ENCODE results near the gene CDC42BPB.

CDC42BPB gene

DNA sequence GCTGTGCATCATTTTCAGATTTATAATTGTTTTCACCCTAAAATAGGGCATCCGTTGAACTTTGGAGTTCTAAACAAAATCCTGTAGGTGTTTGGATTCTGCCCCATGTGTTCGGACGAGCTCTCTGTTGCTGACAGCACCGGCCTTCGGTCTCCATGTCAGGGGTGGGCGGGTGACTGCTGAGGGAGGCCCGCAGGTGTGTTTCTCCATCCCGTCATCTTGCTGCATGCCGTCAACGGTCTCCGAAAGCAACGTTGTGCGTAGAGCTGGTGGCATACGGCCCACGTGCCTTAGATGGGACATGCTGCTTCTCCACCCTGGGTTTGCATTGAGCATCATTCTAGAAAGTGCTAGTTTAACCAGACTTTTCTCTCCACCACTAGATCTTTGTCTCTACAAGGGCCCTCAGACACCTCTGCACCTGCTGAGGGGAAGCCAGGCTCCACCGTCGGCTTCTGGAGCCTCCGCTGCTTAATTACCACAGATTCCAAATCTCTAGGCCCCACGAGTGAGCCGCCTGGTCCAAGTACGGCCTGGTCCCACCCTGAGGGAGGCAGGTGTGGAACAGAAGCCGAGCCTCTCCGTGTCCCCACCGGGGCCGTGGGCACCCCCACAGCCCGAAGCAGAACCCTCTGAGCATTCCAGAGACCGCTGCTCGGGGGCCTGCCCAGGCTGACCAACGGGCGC is 150.6 kb downstream of the CDC42BPB start:
- Histone ChIP-seq H3K36me3 (peaks cover 12% of the 10 kb centered on the region), H3K9me3 (no peaks in the 10 kb centered on the region)

DNA sequence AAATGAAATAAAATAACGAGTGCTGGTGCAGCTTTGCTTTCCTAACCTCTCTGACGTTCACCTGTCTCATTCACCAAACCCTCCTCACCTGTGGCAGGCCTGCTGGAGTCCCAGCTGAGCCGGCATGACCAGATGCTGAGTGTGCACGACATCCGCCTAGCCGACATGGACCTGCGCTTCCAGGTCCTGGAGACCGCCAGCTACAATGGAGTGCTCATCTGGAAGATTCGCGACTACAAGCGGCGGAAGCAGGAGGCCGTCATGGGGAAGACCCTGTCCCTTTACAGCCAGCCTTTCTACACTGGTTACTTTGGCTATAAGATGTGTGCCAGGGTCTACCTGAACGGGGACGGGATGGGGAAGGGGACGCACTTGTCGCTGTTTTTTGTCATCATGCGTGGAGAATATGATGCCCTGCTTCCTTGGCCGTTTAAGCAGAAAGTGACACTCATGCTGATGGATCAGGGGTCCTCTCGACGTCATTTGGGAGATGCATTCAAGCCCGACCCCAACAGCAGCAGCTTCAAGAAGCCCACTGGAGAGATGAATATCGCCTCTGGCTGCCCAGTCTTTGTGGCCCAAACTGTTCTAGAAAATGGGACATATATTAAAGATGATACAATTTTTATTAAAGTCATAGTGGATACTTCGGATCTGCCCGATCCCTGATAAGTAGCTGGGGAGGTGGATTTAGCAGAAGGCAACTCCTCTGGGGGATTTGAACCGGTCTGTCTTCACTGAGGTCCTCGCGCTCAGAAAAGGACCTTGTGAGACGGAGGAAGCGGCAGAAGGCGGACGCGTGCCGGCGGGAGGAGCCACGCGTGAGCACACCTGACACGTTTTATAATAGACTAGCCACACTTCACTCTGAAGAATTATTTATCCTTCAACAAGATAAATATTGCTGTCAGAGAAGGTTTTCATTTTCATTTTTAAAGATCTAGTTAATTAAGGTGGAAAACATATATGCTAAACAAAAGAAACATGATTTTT is 151.9 kb downstream of the CDC42BPB start:
- no peaks in the 10 kb centered on the region for H3K27me3 ChIP-seq
- TF ChIP-seq, protein P1, sequence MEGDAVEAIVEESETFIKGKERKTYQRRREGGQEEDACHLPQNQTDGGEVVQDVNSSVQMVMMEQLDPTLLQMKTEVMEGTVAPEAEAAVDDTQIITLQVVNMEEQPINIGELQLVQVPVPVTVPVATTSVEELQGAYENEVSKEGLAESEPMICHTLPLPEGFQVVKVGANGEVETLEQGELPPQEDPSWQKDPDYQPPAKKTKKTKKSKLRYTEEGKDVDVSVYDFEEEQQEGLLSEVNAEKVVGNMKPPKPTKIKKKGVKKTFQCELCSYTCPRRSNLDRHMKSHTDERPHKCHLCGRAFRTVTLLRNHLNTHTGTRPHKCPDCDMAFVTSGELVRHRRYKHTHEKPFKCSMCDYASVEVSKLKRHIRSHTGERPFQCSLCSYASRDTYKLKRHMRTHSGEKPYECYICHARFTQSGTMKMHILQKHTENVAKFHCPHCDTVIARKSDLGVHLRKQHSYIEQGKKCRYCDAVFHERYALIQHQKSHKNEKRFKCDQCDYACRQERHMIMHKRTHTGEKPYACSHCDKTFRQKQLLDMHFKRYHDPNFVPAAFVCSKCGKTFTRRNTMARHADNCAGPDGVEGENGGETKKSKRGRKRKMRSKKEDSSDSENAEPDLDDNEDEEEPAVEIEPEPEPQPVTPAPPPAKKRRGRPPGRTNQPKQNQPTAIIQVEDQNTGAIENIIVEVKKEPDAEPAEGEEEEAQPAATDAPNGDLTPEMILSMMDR (IDR thresholded peaks at IDR 0.05; ENCODE audit: low read depth, low read length): no peak

More for the DNA sequence above, 150.6 kb downstream of the CDC42BPB start:
- H3K4me1 ChIP-seq: no peaks in the 10 kb centered on the region
- TF ChIP-seq, protein P1 (IDR thresholded peaks at IDR 0.05; ENCODE audit: low read depth, low read length): no peak
- H3K27me3 ChIP-seq: no peaks in the 10 kb centered on the region
- DNase-seq: no peak
- no peak overlapping the region for H3K4me3 ChIP-seq (ENCODE audit: low read depth, low read length)

DNA sequence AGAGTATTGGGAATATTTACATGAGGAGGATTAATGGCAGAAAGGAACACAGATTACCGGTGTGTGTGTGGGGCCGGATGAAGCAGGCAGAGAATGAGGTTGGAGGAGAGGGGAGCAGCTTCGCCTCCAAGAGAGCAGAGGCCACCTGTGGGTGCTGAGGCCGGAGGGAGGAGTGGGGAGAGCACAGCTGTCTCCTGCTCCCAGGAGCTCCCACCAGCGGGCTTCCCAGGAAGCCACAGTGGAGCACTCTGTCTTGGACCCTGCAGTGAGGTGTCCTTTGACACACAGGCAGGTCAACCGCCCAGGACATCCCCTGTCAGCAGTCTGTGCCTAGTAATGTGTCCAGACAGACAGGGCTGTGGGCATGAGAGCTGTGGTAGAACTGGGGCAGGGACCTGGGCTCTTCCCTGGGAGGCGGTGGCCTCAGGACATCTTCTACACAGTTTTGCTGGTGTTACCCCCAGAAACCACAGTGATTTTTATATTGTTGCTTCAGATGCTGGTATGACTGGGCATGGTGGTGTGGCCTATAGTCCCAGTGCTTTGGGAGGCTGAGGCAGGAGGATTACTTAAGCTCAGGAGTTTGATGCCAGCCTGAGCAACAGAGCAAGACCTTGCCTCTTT is 153.3 kb downstream of the CDC42BPB start:
- Histone ChIP-seq H3K4me3 (ENCODE audit: low read depth, low read length) (no peak overlapping the region), H3K36me3 (peaks cover 12% of the 10 kb centered on the region)

More for the DNA sequence above, 151.9 kb downstream of the CDC42BPB start:
- H3K4me1 ChIP-seq: no peaks in the 10 kb centered on the region
- no peak for DNase-seq
- H3K4me3 ChIP-seq (ENCODE audit: low read depth, low read length): no peak overlapping the region
- H3K9me3 ChIP-seq: no peaks in the 10 kb centered on the region
- peaks cover 12% of the 10 kb centered on the region for H3K36me3 ChIP-seq

DNA sequence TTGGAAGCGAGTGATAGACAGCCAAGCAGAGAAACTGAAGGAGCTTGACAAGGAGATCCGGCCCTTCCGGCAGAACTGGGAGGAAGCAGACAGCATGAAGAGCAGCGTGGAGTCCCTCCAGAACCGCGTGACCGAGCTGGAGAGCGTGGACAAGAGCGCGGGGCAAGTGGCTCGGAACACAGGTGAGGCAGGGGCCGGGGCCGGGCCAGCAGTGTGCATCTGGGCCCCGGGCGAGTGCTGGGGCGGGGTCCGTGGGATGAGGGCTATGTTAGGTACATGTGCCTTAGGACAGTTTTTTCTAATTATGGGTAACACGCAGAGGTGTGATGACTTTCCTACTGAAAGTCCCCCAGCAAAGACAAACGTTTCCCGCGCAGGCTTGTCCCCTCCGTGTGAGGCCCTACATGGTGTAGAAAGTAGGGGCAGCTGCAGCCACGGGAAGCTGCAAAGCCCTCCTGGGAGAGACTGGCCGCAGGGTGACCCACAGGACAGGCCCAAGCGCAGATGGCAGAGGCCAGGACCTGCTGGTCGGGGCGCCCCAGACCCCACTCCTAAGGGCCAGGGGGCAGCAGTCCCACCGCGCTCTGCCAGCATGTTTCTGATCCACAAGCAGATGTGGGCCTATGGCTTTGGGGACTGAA is 154.0 kb downstream of the CDC42BPB start:
- Histone ChIP-seq H3K9me3 (no peaks in the 10 kb centered on the region), H3K36me3 (peaks cover 12% of the 10 kb centered on the region), H3K4me1 (no peaks in the 10 kb centered on the region), H3K27me3 (no peaks in the 10 kb centered on the region), H3K4me3 (ENCODE audit: low read depth, low read length) (no peak overlapping the region)
- TF ChIP-seq, protein P1 (IDR thresholded peaks at IDR 0.05; ENCODE audit: low read depth, low read length): no peak
- DNase-seq: no peak

More for the DNA sequence above, 153.3 kb downstream of the CDC42BPB start:
- DNase-seq: no peak
- TF ChIP-seq, protein P1 (IDR thresholded peaks at IDR 0.05; ENCODE audit: low read depth, low read length): no peak
- H3K4me1 ChIP-seq: no peaks in the 10 kb centered on the region
- no peaks in the 10 kb centered on the region for H3K27me3 ChIP-seq
- no peaks in the 10 kb centered on the region for H3K9me3 ChIP-seq

DNA sequence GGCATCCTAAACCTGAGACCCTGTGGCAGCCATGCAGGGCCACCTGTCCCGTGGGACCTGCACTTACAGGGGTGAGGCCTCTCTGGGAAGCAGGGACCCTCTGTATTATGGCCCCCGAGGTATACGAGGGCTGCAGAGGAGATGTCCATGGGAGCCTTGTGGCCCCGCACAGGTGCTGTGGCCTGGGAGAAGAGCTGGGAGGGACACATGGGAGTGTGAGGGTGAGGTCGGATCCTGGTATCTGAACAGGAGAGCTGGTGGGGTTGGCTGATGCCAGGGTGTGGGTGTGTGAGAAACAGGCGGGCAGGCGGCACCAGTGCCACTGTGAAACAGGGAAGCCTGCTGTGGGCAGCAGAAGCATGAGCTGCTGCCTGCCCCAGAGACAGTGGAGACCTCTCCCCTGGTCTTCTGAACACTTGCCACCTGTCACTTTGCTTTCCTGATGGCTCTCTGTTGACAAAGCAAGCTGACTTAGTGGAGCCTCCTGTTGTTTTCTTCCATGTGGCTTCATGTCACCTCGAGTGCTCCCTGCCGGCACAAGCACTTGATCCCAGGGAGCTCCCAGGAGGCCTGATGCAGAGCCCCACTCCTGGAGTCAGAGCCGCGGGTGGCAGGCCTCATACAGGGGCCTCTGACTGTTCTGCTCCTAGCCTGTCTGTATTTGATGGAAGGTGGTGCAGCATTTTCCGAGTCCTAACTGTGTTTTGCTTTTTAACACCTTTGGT is 154.7 kb downstream of the CDC42BPB start:
- Histone ChIP-seq H3K9me3 (no peaks in the 10 kb centered on the region), H3K4me3 (ENCODE audit: low read depth, low read length) (no peak overlapping the region), H3K36me3 (peaks cover 12% of the 10 kb centered on the region), H3K27me3 (no peaks in the 10 kb centered on the region), H3K4me1 (no peaks in the 10 kb centered on the region)
- TF ChIP-seq, protein P1 (IDR thresholded peaks at IDR 0.05; ENCODE audit: low read depth, low read length): no peak
- DNase-seq: no peak
